EH (cell line): ENCODE data around the gene CCNK.

Source experiments
- DNase-seq: peaks from one replicate; pipeline ENCODE4 v3.0.0-alpha.2; 2015; ENCODE audit warnings: low read depth

Gene CCNK

DNA sequence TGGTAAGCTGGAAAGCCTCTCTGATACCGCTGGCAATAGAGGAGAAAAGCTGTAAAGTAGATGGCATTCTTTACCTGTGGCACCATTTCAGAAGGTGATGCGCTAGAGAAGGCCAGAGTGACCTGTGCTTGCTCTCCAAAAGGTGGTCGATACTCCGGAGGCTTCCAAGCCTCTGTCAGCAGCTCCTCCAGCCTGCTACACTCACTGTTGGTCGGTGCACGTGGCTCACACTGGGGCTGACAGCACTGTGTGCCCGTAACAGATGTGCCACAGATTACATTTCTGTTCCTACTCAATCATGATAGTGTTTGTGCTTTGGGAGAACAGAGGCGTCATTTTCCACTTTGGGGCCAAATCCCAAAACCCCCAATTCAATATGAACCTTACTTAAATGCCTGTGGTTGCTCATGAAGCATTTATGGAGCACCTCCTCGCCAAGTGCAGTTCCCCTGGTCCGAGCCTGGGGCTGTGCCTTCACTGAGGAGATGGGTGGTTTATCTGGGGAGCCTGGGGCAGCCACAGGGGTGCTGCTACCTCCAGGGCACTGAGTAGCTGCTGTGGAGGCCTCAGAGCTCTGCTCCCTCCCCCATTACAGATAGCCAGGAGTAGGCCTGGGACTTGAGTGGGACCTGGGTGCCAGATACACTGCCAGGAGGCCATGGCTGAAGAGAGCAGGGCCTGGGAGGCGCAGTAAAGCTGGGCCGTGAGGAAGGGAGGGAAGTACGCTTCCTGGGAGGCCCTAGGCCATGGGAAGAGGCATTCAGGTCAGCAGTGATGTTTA is 26.8 kb downstream of the CCNK start:
- DNase-seq: no peak

- DNase-seq: no peak
Observed at GRCh38 chr14:99508896-99509629, 27.9 kb downstream of the CCNK start.

DNA sequence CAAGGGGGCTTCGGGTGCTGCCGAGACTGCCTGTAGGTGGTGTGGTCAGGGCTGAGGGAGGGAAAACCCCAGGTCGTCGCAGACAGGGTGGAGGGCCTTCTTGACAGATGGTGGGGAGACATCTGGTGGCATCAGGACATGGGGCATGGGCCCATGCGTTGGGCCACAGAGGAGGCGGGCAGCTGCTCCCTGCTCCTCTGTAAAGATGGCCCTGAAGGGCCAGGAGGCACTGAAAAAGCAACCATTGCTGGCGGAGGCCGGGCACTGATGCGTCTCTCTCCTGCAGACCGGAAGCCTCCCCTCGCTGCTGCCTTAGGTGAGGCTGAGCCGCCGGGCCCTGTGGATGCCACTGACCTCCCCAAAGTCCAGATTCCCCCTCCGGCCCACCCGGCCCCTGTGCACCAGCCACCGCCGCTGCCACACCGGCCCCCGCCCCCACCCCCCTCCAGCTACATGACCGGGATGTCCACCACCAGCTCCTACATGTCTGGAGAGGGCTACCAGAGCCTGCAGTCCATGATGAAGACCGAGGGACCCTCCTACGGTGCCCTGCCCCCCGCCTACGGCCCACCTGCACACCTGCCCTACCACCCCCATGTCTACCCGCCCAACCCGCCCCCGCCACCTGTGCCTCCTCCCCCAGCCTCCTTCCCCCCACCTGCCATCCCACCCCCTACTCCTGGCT is 28.8 kb downstream of the CCNK start:
- DNase-seq: no peak

DNA sequence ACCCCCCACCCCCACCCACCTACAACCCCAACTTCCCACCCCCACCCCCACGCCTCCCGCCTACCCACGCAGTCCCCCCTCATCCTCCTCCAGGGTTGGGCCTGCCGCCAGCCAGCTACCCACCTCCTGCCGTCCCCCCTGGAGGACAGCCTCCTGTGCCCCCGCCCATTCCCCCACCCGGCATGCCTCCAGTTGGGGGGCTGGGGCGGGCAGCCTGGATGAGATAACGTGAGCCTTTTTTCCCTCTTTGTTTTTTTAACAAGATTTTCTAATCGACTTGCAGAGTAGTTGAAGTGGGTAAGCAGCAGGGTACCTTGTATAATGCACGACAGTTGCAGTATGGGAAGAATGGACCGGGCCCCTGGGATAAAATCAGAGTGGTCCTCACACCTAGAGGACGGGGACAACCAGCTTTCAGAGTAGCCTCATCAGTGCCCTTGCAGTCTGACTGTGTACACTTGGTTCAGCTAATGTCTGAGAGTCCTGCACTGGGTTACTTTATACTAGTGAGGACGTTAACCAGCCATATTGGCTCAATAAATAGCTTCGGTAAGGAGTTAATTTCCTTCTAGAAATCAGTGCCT is 29.4 kb downstream of the CCNK start:
- no peak for DNase-seq

DNA sequence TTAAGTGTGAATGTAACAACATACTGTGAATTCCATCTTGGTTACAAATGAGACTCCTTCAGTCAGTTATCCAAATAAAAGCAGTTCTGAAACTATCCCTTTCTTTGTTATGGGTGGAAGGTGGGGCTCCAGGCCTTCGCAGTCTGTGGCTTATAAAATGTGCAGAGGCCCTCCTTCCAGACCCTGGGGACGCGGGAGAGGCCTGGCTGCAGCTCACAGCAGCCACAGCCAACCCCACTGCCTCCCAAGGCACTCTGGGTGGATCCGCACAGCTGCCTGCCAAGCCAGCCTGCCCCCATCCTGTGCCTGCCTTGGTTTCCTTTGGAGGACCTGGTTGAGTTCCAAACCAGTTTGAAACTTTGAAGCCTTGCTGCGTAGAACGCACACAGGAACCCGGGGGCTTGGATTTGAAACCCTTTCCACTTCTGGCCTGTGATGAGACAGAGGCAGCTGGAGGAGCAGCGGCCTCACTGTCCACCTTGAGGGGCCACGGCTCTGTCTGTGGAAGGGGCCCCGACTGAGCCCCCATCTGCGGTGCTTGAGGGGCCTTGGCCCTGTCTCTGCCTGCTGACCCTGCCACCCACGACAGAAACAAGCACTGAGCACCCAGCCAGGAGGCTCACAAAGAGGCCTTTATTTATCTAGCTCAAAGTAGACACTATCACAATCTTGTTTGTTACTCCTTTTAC is 30.4 kb downstream of the CCNK start:
- DNase-seq: peak; percentile 81

DNA sequence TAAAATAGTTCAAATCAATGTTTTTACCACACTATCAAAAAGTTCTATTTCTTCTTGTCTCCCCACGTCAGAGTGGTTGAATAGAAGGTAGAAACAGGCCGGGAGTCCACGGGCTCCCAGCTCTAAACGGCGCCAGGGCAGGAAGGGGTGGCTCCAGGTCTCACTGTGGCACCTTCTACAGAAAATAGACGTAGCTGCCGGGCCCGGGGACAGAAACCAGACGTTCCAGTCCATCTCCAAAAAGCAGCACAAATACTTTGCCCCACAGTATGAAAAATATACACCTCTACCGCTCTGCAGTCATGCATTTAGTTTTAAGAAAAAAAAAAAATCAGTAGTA is 30.9 kb downstream of the CCNK start:
- DNase-seq: no peak

GRCh38 chr14:99512571-99513182 is 31.5 kb downstream of the CCNK start:
- DNase-seq: no peak

GRCh38 chr14:99513183-99513694 is 32.0 kb downstream of the CCNK start:
- no peak for DNase-seq

DNA sequence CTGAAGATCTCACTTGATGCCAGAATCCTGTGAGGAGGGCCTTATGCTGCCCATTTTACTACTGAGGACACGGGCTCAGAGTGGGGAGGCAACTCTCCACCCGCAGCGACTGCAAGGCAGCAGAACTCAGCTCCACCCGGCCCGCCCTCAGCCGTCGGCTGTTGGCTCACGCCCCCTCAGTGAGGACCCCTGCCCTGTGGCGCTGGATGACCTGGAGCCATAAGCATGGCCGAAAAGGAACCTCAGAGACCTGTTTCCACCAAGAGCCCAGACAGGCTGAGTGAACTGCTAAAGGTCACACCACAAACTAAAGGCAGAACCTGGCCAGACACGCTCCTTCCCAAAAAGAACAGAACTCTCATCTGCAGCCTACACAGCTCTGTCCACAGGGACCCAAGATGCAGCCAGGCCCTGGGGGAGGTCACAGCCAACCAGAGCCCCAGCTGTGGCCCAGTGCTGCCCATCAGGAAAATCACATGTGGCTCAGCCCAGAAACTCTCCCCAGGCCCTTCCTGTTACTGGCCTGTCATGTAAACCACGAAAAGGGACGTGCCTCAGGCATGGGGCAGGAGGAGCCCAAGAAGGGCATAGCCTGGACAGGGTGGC is 32.8 kb downstream of the CCNK start:
- no peak for DNase-seq

DNA sequence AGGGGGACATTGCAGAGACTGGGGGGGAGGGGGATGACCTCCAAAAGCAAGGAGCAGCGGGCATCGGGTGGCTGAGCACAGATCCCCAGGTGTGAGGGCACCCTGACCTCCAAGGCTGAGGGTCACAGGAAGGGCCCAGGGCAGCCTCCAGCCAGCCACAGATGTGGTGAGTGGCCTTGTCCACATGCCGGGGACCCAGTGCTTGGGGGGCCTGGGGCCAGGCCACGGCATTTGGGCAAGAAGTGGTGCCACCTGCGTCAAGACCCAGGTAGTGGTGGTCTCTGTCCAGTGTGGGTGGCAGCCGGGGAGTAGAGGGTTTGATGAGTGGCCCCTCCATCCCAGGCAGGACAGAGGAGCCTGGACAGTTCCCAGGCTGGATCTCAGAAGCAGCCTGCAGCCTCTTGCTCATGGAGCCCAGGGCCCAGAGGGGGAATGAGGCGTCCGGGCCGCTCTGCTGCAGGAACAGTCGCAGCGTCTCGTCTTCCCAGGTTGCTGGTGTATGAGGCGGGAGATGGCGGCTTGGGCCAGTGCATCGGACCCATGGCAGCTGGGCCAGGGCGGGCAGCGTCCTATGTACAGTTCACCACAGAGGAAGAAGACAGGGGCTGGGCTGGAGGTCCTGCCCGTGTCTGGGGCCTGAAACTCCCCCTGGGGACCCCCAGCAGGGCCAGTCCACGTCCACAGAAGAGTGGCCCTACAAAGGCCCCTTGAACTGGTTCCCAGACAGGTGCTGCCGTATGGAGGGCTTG is 33.5 kb downstream of the CCNK start:
- DNase-seq: no peak

GRCh38 chr14:99515301-99516155 is 34.3 kb downstream of the CCNK start:
- DNase-seq: no peak

- DNase-seq: no peak
Observed at GRCh38 chr14:99516156-99516870, 35.1 kb downstream of the CCNK start.

DNA sequence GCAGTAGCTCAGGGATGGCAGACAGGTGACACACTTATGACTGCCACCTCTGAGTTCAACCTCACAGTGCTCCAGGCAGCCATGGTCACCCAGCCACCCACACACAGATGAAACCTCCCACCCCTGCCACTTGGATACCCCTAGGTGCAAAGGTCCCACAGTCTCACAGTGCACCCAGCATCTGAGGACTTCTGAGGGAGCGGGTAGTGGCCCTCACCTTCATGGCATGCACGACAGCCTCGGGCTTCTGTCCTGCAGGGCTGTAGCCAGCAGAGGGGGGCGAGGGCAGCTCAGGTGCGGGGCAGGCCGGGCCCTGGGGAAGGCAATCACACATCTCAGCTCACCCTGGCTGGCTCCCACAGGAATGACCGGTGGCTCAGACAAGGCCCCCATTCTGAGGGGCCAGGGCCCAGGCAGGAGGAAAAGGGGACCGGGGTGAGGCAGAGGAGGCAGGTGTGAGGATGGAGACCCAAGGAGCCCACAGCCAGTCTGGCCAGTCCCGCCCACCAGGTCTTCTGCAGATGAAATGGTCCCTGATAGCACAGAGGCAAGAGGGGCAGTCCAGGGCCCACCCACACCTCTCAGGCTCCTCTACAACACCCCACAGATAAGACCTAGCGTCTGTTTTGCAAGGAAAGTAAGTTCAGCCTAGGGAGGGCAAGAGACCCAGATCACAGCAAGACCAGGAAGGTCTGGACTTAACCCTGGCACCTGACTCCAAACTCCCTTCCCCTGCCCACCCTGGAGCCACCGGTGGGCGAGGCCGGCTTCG is 35.8 kb downstream of the CCNK start:
- no peak for DNase-seq

GRCh38 chr14:99517643-99518381 is 36.6 kb downstream of the CCNK start:
- DNase-seq: no peak

DNA sequence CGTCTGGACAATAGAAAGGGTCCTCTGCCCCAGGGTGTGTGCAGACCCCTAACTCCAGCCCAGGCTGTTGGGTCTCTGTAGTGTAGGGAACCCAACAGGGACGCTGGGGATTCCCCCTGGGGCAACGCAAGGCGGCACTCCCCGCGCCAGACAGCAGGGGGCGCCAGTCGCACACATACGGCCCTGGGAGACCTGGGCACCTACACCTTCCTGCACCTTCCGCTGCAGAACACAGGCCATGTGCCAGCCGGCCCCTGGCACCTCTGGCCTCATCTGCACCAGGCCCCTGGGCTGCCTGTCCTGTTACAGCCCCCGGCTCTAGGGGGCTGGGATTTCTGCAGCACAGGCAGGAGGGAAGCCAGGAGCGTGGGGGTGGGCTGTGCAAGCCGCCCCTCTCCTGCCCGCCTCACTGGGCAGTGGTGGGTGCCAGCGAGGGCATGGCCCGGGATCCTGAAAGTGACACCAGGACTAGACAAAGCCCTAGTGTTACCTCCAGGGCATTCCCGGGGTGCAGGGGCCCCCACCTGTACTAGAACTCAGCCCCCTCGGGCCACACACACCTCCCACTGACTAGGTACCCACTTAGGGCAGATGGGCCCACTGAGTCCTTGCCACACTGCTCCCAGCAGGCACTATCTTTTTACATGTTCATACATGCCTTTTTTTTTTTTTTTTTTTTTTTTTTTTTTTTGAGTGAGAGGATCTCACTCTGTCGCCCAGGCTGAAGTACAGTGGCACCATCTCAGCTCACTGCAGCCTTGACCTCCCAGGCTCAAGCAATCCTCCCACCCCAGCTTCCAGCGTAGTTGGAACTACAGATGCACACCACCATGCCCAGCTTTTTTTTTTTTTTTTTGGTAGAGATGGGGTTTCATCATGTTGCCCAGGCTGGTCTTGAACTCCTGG is 37.5 kb downstream of the CCNK start:
- peak; percentile 56 for DNase-seq

DNA sequence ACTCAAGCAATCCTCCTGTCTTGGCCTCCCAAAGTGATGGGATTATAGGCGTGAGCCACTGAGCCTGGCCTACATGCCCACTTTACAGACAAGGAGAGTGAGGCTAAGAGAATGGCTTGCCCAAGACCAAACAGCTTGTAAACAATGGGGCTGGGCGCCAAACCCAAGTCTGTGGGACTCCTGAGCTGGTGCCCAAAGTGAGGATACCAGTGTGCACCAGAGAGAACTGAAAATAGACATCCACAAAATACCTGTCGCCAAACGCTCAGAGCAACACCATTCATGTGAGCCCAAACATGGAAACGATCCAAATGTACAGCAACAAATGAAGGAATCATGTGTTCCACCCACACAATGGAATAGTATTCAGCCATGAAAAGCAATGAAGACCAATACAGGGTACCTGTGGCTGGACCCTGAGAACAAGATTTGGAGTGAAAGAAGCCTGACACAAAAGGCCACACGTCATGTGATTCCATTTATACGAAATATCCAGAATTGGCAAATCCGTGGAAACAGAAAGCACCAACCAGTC is 38.2 kb downstream of the CCNK start:
- DNase-seq: no peak
